Natural killer cell treated with Interleukin-12 subunit alpha and Interleukin-12 subunit beta and Interleukin-15 and Interleukin-18, amount 100 ng/mL, for 72 hours (primary cell): ENCODE data around the gene CDKAL1. TPM values are rescaled to one million over a fixed set of nuclear protein-coding genes. Genes with fewer than 3 reads are reported as not detected.

Experiments used
- ATAC-seq, 2 donors: fragments of 150-1000 bp; cut with Tn5 transposase in 1 of 2; sonication (Bioruptor Pico), chemical (Tn5 transposase) in 1 of 2; 2 replicates each; pipeline ENCODE4 v1.10.0; 2021
- DNase-seq: peaks from one replicate; pipeline ENCODE4 v3.0.0; 2022; ENCODE audit warnings: low spot score
- H3K27ac Mint-ChIP-seq, 2 donors: 1 replicate in 1 of 2; 2 replicates in 1 of 2; pipeline ENCODE4 v1.8.0; 2022; ENCODE audit warnings: mixed read lengths in 2 of 2, mild to moderate bottlenecking in 1 of 2, moderate library complexity in 1 of 2
- H3K27me3 Mint-ChIP-seq, 2 donors: 1 replicate in 1 of 2; 2 replicates in 1 of 2; pipeline ENCODE4 v1.8.0; 2022; ENCODE audit warnings: mixed read lengths in 2 of 2
- H3K36me3 Mint-ChIP-seq: one replicate; pipeline ENCODE4 v1.8.0; 2022; ENCODE audit warnings: mixed read lengths
- H3K4me1 Mint-ChIP-seq, 2 donors: 1 replicate in 1 of 2; 2 replicates in 1 of 2; pipeline ENCODE4 v1.8.0; 2022; ENCODE audit warnings: low read depth in 2 of 2, mixed read lengths in 2 of 2, mild to moderate bottlenecking in 1 of 2
- H3K4me3 Mint-ChIP-seq: one replicate; pipeline ENCODE4 v1.8.0; 2022; ENCODE audit warnings: mixed read lengths
- H3K9me3 Mint-ChIP-seq: 2 replicates; pipeline ENCODE4 v1.8.0; 2022; ENCODE audit warnings: mixed read lengths
- total RNA-seq, 2 donors: library from RNA; stranded (reverse); gene quantifications; one replicate each; pipeline ENCODE4 v1.2.3, GENCODE V29; 2022

CDKAL1 gene
- total RNA-seq, 2 donors from 2014 or later, result 33.7 to 43.8 TPM

GRCh38 chr6:21159465-21159864 is 625.2 kb downstream of the CDKAL1 start:
- H3K36me3 Mint-ChIP-seq, result no peaks in the 10 kb centered on the region
- H3K9me3 Mint-ChIP-seq, result no peaks in the 10 kb centered on the region
- peaks cover 15 to 25% of the 10 kb centered on the region in 2 donors for H3K4me1 Mint-ChIP-seq
- H3K27ac Mint-ChIP-seq, result no peak overlapping the region
- H3K4me3 Mint-ChIP-seq, result no peak overlapping the region
- ATAC-seq, result peak in 1 of 2 donors; percentile 20
- no peaks in the 10 kb centered on the region for H3K27me3 Mint-ChIP-seq
- no peak for DNase-seq

GRCh38 chr6:21161707-21162106 is 627.5 kb downstream of the CDKAL1 start:
- H3K4me1 Mint-ChIP-seq, result peaks cover 29 to 42% of the 10 kb centered on the region in 2 donors
- peaks cover 4% of the 10 kb centered on the region for H3K36me3 Mint-ChIP-seq
- no peak overlapping the region for H3K4me3 Mint-ChIP-seq
- H3K27ac Mint-ChIP-seq, result peak overlapping the region in 1 of 2 donors; percentile 47
- no peaks in the 10 kb centered on the region for H3K27me3 Mint-ChIP-seq
- no peak for ATAC-seq
- H3K9me3 Mint-ChIP-seq, result no peaks in the 10 kb centered on the region
- no peak for DNase-seq

GRCh38 chr6:21163110-21163837 is 629.0 kb downstream of the CDKAL1 start:
- Mint-ChIP-seq H3K27me3 (no peaks in the 10 kb centered on the region), H3K27ac (peak overlapping the region in 1 of 2 donors; percentile 47)
- ATAC-seq, result no peak

GRCh38 chr6:21163838-21164180 is 629.6 kb downstream of the CDKAL1 start:
- H3K27me3 Mint-ChIP-seq, result no peaks in the 10 kb centered on the region
- no peaks in the 10 kb centered on the region for H3K9me3 Mint-ChIP-seq
- H3K36me3 Mint-ChIP-seq, result peaks cover 4% of the 10 kb centered on the region
- no peak for ATAC-seq
- no peak for DNase-seq
- peak overlapping the region in 1 of 2 donors; percentile 34 for H3K27ac Mint-ChIP-seq
- peaks cover 32 to 46% of the 10 kb centered on the region in 2 donors for H3K4me1 Mint-ChIP-seq
- no peak overlapping the region for H3K4me3 Mint-ChIP-seq

More at GRCh38 chr6:21163110-21163837, 629.0 kb downstream of the CDKAL1 start:
- Mint-ChIP-seq H3K4me3 (no peak overlapping the region), H3K9me3 (no peaks in the 10 kb centered on the region), H3K4me1 (peaks cover 32 to 46% of the 10 kb centered on the region in 2 donors), H3K36me3 (peaks cover 4% of the 10 kb centered on the region)
- no peak for DNase-seq

- Mint-ChIP-seq H3K4me3 (peak overlapping the region; percentile 27), H3K36me3 (peaks cover 4% of the 10 kb centered on the region), H3K27ac (peak overlapping the region in 1 of 2 donors; percentile 34), H3K27me3 (no peaks in the 10 kb centered on the region), H3K4me1 (peaks cover 32 to 46% of the 10 kb centered on the region in 2 donors), H3K9me3 (no peaks in the 10 kb centered on the region)
- peak; percentile 72 to 77 for ATAC-seq
- no peak for DNase-seq
Measured at GRCh38 chr6:21164768-21165326, 630.6 kb downstream of the CDKAL1 start.

- H3K27me3 Mint-ChIP-seq, result no peaks in the 10 kb centered on the region
Measured at GRCh38 chr6:21166754-21167153, 632.5 kb downstream of the CDKAL1 start.

GRCh38 chr6:21167790-21168189 is 633.5 kb downstream of the CDKAL1 start:
- Mint-ChIP-seq H3K27me3 (no peaks in the 10 kb centered on the region), H3K36me3 (peaks cover 4% of the 10 kb centered on the region), H3K4me1 (peaks cover 23 to 36% of the 10 kb centered on the region in 2 donors), H3K4me3 (no peak overlapping the region), H3K27ac (no peak overlapping the region), H3K9me3 (no peaks in the 10 kb centered on the region)
- DNase-seq (no peak), ATAC-seq (no peak)

More at GRCh38 chr6:21166754-21167153, 632.5 kb downstream of the CDKAL1 start:
- Mint-ChIP-seq H3K9me3 (no peaks in the 10 kb centered on the region), H3K4me1 (peaks cover 32 to 44% of the 10 kb centered on the region in 2 donors), H3K27ac (no peak overlapping the region), H3K36me3 (peaks cover 4% of the 10 kb centered on the region), H3K4me3 (no peak overlapping the region)
- DNase-seq, result no peak
- peak in 1 of 2 donors; percentile 43 for ATAC-seq

GRCh38 chr6:21171801-21172200 is 637.5 kb downstream of the CDKAL1 start:
- H3K9me3 Mint-ChIP-seq, result no peaks in the 10 kb centered on the region
- no peak for ATAC-seq
- no peak overlapping the region for H3K27ac Mint-ChIP-seq
- DNase-seq, result no peak
- no peak overlapping the region for H3K4me3 Mint-ChIP-seq
- peaks cover 2% of the 10 kb centered on the region in 2 donors for H3K4me1 Mint-ChIP-seq
- H3K36me3 Mint-ChIP-seq, result no peaks in the 10 kb centered on the region
- H3K27me3 Mint-ChIP-seq, result no peaks in the 10 kb centered on the region

- Mint-ChIP-seq H3K27me3 (no peaks in the 10 kb centered on the region), H3K4me3 (no peak overlapping the region), H3K9me3 (no peaks in the 10 kb centered on the region), H3K36me3 (no peaks in the 10 kb centered on the region), H3K4me1 (no peaks in the 10 kb centered on the region), H3K27ac (no peak overlapping the region)
- ATAC-seq (no peak), DNase-seq (no peak)
Measured at GRCh38 chr6:21173031-21173430, 638.8 kb downstream of the CDKAL1 start.

- no peak for ATAC-seq
- Mint-ChIP-seq H3K9me3 (no peaks in the 10 kb centered on the region), H3K4me3 (no peak overlapping the region)
Measured at GRCh38 chr6:21173678-21174077, 639.4 kb downstream of the CDKAL1 start.

GRCh38 chr6:21176197-21176596 is 641.9 kb downstream of the CDKAL1 start:
- Mint-ChIP-seq H3K27me3 (no peaks in the 10 kb centered on the region), H3K4me3 (no peak overlapping the region), H3K36me3 (no peaks in the 10 kb centered on the region), H3K4me1 (peaks cover 0 to 3% of the 10 kb centered on the region in 2 donors), H3K27ac (no peak overlapping the region), H3K9me3 (no peaks in the 10 kb centered on the region)
- ATAC-seq, result no peak
- DNase-seq, result no peak

More at GRCh38 chr6:21173678-21174077, 639.4 kb downstream of the CDKAL1 start:
- Mint-ChIP-seq H3K36me3 (no peaks in the 10 kb centered on the region), H3K27ac (no peak overlapping the region), H3K4me1 (no peaks in the 10 kb centered on the region), H3K27me3 (no peaks in the 10 kb centered on the region)
- no peak for DNase-seq

- ATAC-seq (peak in 1 of 2 donors; percentile 33), DNase-seq (no peak)
- H3K27me3 Mint-ChIP-seq, result no peaks in the 10 kb centered on the region
- H3K27ac Mint-ChIP-seq, result no peak overlapping the region
- H3K9me3 Mint-ChIP-seq, result no peaks in the 10 kb centered on the region
- H3K4me1 Mint-ChIP-seq, result peaks cover 0 to 6% of the 10 kb centered on the region in 2 donors
- H3K36me3 Mint-ChIP-seq, result no peaks in the 10 kb centered on the region
- no peak overlapping the region for H3K4me3 Mint-ChIP-seq
Measured at GRCh38 chr6:21180155-21180554, 645.9 kb downstream of the CDKAL1 start.

- DNase-seq, result no peak
Measured at GRCh38 chr6:21180800-21181337, 646.6 kb downstream of the CDKAL1 start.

GRCh38 chr6:21181866-21182265 is 647.6 kb downstream of the CDKAL1 start:
- H3K4me1 Mint-ChIP-seq, result peaks cover 0 to 6% of the 10 kb centered on the region in 2 donors
- no peak for DNase-seq

More at GRCh38 chr6:21180800-21181337, 646.6 kb downstream of the CDKAL1 start:
- H3K9me3 Mint-ChIP-seq, result no peaks in the 10 kb centered on the region
- no peaks in the 10 kb centered on the region for H3K36me3 Mint-ChIP-seq
- ATAC-seq, result no peak
- no peak overlapping the region for H3K4me3 Mint-ChIP-seq
- H3K4me1 Mint-ChIP-seq, result peaks cover 0 to 6% of the 10 kb centered on the region in 2 donors
- H3K27me3 Mint-ChIP-seq, result no peaks in the 10 kb centered on the region
- H3K27ac Mint-ChIP-seq, result no peak overlapping the region

More at GRCh38 chr6:21181866-21182265, 647.6 kb downstream of the CDKAL1 start:
- H3K9me3 Mint-ChIP-seq, result no peaks in the 10 kb centered on the region
- ATAC-seq, result no peak
- no peak overlapping the region for H3K4me3 Mint-ChIP-seq
- H3K36me3 Mint-ChIP-seq, result no peaks in the 10 kb centered on the region
- no peak overlapping the region for H3K27ac Mint-ChIP-seq
- H3K27me3 Mint-ChIP-seq, result no peaks in the 10 kb centered on the region
